Small intestine (tissue), 7 donors: ENCODE measurements around the gene G6PC1. TPM values are rescaled to one million over a fixed set of nuclear protein-coding genes. Genes with fewer than 3 reads are reported as not detected.
"Not testable (repeated sequence)": the region's sequence is repeated elsewhere in the genome, so short reads cannot be mapped to it uniquely, and the experiment has no call there.

Experiments
- DNase-seq, 2 donors: peaks; one replicate each; pipeline versions ENCODE4 v3.0.0 to v3.0.0-alpha.2; 2013
- FAIRE-seq: peaks from 2 replicates; lab custom pipeline; 2012; peaks lifted over from hg19 to GRCh38; lab: Jason Lieb, UNC
- H3K27ac ChIP-seq, 3 donors: one replicate each; pipeline ENCODE4 v1.5.1; 2013; ENCODE audit warnings: low read length in 2 of 3, mild to moderate bottlenecking in 2 of 3, control low read depth in 1 of 3, inconsistent platforms in 1 of 3, low read depth in 1 of 3, moderate library complexity in 1 of 3
- H3K27me3 ChIP-seq, 3 donors: one replicate each; pipeline ENCODE4 v1.6.1; 2013; ENCODE audit warnings: low read length in 3 of 3, inconsistent platforms in 1 of 3; ENCODE audit not compliant: control insufficient read depth in 3 of 3, insufficient read depth in 3 of 3
- H3K36me3 ChIP-seq, 3 donors: one replicate each; pipeline ENCODE4 v1.6.1; 2013; ENCODE audit warnings: low read length in 3 of 3, inconsistent platforms in 1 of 3, low read depth in 1 of 3, mild to moderate bottlenecking in 1 of 3, moderate library complexity in 1 of 3; ENCODE audit not compliant: control insufficient read depth in 3 of 3, insufficient read depth in 2 of 3
- H3K4me1 ChIP-seq, 3 donors: one replicate each; pipeline ENCODE4 v1.6.1; 2013; ENCODE audit warnings: low read length in 2 of 3, inconsistent platforms in 1 of 3, low read depth in 1 of 3, mild to moderate bottlenecking in 1 of 3, moderate library complexity in 1 of 3; ENCODE audit not compliant: control insufficient read depth in 3 of 3, insufficient read depth in 2 of 3
- H3K4me3 ChIP-seq, 3 donors: one replicate each; pipeline ENCODE4 v1.5.1; 2013; ENCODE audit warnings: low read length in 3 of 3, control low read depth in 1 of 3, inconsistent platforms in 1 of 3, low read depth in 1 of 3, mild to moderate bottlenecking in 1 of 3, moderate library complexity in 1 of 3
- H3K9me3 ChIP-seq, 2 donors: one replicate each; pipeline ENCODE4 v1.6.1; 2013; ENCODE audit warnings: low read depth in 1 of 2, low read length in 1 of 2; ENCODE audit not compliant: control insufficient read depth in 2 of 2, insufficient read depth in 1 of 2
- WGBS, 3 donors: extraction: QIAGEN DNeasy Blood & Tissue Kit; methylation state at CpG; one replicate each; pipeline ENCODE4 v1.1.7; 2013; 5-methylcytosine and 5-hydroxymethylcytosine counted together
- polyA plus RNA-seq, 4 donors: library from polyadenylated mRNA; stranded (reverse) in 3 of 4; unstranded in 1 of 4; fragments of 200-250 nt in 3 of 4; fragments of 120-200 nt in 1 of 4; gene quantifications; one replicate each; pipeline versions ENCODE4 v1.2.1 to v1.2.3, GENCODE V29; 2013
- donor health status: healthy with polysubstance abuse.
- donor health status: control.
- donor health status: control.
- donor health status: Bipolar disorder and iron deficiency.
- donor health status: healthy.

The G6PC1 gene
- polyA plus RNA-seq, 4 donors, result 1.4 to 12.1 (median 4.3) TPM

DNA sequence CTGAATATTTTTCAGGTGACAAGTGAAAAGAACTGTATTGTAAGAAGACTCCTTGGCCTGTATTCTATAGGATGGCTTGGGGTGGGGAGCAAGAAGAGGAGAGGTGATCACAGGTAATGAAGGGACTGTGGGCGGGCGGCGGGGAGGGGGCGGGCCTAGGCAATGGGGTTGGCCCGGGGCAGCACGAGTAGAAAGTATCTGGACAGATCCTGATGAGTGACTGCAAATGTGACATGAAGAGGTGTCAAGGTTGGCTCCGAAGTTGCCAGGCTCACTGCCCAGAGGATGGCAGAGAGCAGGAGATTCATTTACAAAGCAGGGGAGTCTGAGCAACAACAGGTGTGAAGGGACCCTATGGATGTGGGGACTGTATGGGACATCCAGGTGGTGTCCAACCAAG lies 10.8 kb upstream of the G6PC1 start:
- Histone ChIP-seq H3K4me1 (peaks cover 4 to 55% (median 7%) of the 10 kb centered on the region in 3 donors), H3K27me3 (no peaks in the 10 kb centered on the region), H3K36me3 (no peaks in the 10 kb centered on the region), H3K27ac (no peak overlapping the region), H3K9me3 (no peaks in the 10 kb centered on the region), H3K4me3 (no peak overlapping the region)
- WGBS, 3 donors, result 87 to 93% (median 93%) methylated on average over 7 of the region's 7 CpGs
- no peak for FAIRE-seq
- no peak for DNase-seq

DNA sequence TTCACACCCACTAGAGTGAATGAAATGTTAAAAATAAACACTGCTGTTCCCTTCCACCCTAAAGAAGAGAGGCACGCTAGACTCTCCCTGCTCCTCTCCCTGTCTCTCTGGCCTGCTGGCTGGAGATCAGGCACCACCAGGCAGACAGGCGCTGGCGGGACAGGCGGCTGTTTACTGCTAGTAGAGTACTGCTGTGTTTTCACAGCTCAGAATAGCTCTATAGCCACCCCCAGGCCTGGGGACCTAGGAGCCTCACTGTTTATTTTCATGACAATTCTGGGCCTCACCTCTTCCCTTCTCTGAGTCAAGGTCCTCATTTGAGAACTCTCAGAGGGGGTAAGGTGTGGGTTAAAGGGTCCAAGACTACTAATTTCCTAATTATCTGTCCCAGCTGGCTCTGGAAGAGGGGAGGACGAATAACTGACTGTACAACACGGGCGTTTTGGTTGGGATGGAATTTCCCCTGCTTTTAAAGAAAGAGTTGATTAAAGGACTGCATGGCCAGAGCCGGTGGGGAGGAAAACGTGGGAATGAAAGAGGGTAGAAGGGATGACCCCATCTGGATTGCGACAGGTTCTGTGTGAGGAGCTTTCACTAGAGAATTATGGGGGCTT lies 9.0 kb upstream of the G6PC1 start:
- Histone ChIP-seq H3K4me1 (peaks cover 6 to 54% (median 6%) of the 10 kb centered on the region in 3 donors), H3K27ac (peak overlapping the region in 2 of 3 donors; percentile 56 to 60), H3K36me3 (no peaks in the 10 kb centered on the region), H3K27me3 (no peaks in the 10 kb centered on the region), H3K4me3 (no peak overlapping the region), H3K9me3 (no peaks in the 10 kb centered on the region)
- no peak for FAIRE-seq
- no peak for DNase-seq
- 40 to 47% (median 41%) methylated on average over 10 of the region's 10 CpGs for WGBS, 3 donors

DNA sequence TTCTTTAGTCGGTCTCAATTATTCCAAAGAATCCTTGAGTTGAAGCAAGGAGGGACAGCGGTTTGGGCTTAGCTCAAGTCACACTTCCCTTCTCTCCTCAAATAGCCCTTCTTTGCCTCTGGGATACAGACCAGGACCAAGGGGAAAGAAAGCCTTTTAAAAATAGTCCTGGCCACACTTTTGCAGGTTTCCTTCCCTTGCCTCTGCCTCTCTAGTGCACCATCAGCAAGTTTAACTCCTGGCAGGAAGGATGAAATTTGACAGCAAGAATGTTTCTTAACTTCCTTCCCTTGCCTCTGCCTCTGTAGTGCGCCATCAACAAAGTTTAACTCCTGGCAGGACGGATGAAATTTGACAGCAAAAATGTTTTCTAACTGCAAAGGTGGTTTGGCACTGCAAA lies 7.2 kb upstream of the G6PC1 start:
- FAIRE-seq (no peak), DNase-seq (no peak)
- 20 to 40% (median 38%) methylated on average over 4 of the region's 4 CpGs for WGBS, 3 donors
- H3K4me1 ChIP-seq, result peaks cover 6 to 57% (median 6%) of the 10 kb centered on the region in 3 donors
- no peaks in the 10 kb centered on the region for H3K36me3 ChIP-seq
- peak overlapping the region in 1 of 3 donors; percentile 39 for H3K27ac ChIP-seq
- H3K4me3 ChIP-seq, result no peak overlapping the region
- no peaks in the 10 kb centered on the region for H3K27me3 ChIP-seq
- H3K9me3 ChIP-seq, result no peaks in the 10 kb centered on the region

DNA sequence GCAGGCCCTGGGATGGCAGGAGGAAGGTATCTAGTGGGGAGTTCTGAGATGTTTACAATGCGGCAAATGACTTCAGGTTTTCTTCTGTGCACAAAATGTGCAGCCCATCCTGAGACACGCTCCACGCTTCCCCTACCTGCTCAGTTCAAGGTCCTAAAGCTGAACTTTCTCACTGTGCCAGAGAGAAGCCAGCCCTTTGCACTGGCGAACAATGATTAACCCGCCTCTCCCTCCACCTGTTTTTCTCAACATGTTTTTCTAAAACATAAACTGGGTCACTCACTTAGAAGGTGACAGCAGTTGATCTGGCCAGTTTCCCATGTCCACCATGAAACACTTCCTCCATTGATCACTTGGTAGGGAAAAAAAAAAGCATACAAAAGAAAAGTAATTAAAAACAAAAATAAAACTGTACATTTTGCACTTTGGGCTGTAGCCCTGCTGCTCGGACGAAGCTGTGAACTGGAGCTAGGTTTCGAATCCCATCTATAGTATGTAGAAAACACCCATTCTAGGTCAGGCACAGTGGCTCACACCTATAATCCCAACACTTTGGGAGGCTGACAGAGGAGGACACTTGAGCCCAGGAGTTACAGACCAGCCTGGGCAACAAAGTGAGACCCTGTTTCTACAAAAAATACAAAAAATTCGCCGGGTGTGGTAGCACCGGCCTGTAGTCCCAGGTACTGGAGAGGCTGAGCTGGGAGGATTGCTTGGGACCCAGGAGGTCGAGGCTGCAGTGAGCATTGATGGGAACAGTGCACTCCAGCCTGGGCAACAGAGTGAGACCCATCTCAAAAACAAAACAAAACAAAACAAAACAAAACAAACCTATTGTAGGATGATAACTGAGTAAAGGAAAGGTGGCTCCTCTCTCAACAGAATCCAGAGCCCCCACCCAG lies 6.1 kb upstream of the G6PC1 start:
- H3K9me3 ChIP-seq, result no peaks in the 10 kb centered on the region
- DNase-seq, result peak; percentile 88 to 92
- 25 to 59% (median 27%) methylated on average over 12 of the region's 12 CpGs for WGBS, 3 donors
- peak; percentile 39 for FAIRE-seq
- no peaks in the 10 kb centered on the region for H3K27me3 ChIP-seq
- H3K4me3 ChIP-seq, result no peak overlapping the region
- no peaks in the 10 kb centered on the region for H3K36me3 ChIP-seq
- H3K27ac ChIP-seq, result peak overlapping the region; percentile 73 to 82 (median 78)
- peaks cover 6 to 62% (median 6%) of the 10 kb centered on the region in 3 donors for H3K4me1 ChIP-seq

DNA sequence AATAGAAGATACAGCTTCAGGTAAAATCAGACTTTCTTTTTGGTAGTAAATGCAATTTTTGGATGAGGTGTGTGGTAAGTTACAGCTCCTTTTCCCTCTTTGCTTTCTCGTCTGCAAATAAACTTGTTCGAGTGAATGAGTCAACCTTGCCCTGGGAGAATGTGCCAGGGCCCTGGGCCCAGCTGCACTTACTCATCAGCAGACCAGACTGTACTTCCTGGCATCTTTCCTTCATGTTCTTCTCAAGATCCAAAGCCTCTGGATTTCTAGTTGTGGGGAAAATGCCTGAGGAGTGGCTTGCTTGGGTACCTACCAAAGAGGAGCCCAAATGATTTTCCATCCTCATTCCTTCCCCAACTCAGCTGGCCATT lies 5.4 kb upstream of the G6PC1 start:
- FAIRE-seq (no peak), DNase-seq (peak in 1 of 2 donors; percentile 83)
- Histone ChIP-seq H3K4me3 (no peak overlapping the region), H3K27ac (peak overlapping the region; percentile 73 to 82 (median 78)), H3K36me3 (no peaks in the 10 kb centered on the region), H3K9me3 (no peaks in the 10 kb centered on the region), H3K4me1 (peaks cover 6 to 66% (median 6%) of the 10 kb centered on the region in 3 donors), H3K27me3 (no peaks in the 10 kb centered on the region)
- WGBS, 3 donors, result 3 to 18% (median 17%) methylated on average over 2 of the region's 2 CpGs

DNA sequence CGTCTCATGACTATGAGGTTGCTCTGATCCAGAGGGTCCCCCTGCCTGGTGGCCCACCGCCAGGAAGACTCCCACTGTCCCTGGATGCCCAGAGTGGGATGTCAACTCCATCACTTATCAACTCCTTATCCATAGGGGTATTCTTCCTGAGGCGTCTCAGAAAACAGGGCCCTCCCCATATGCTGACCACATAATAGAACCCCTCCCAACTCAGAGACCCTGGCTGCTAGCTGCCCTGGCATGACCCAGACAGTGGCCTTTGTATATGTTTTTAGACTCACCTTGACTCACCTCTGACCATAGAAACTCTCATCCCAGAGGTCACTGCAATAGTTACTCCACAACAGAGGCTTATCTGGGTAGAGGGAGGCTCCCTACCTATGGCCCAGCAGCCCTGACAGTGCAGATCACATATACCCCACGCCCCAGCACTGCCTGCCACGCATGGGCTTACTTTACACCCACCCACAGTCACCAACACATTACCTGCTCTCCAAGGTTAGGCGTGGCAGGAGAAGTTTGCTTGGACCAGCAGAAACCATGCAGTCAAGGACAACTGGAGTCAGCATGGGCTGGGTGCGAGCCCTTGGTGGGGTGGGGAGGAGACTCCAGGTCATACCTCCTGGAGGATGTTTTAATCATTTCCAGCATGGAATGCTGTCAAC lies 2.3 kb upstream of the G6PC1 start:
- 61 to 89% (median 67%) methylated on average over 7 of the region's 7 CpGs for WGBS, 3 donors
- Histone ChIP-seq H3K9me3 (no peaks in the 10 kb centered on the region), H3K27me3 (no peaks in the 10 kb centered on the region), H3K4me1 (peaks cover 4 to 59% (median 4%) of the 10 kb centered on the region in 3 donors), H3K27ac (peak overlapping the region in 2 of 3 donors; percentile 2 to 62), H3K4me3 (no peak overlapping the region), H3K36me3 (no peaks in the 10 kb centered on the region)
- FAIRE-seq (no peak), DNase-seq (peak; percentile 77 to 78)

DNA sequence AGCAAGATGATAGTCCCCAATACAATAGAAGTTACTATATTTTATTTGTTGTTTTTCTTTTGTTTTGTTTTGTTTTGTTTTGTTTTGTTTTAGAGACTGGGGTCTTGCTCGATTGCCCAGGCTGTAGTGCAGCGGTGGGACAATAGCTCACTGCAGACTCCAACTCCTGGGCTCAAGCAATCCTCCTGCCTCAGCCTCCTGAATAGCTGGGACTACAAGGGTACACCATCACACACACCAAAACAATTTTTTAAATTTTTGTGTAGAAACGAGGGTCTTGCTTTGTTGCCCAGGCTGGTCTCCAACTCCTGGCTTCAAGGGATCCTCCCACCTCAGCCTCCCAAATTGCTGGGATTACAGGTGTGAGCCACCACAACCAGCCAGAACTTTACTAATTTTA lies 618 bp upstream of the G6PC1 start:
- WGBS, 3 donors, result 79 to 93% (median 79%) methylated on average over 3 of the region's 3 CpGs
- Histone ChIP-seq H3K27ac (peak overlapping the region in 1 of 3 donors; percentile 8), H3K4me1 (peaks cover 0 to 45% (median under 1%) of the 10 kb centered on the region in 3 donors)
- FAIRE-seq, DNase-seq, H3K4me3 ChIP-seq, H3K9me3 ChIP-seq, H3K36me3 ChIP-seq, H3K27me3 ChIP-seq: not testable (repeated sequence)
